HG02943 (cell line): ENCODE measurements around the gene BCAP31.
"Not testable (repeated sequence)": the region's sequence is repeated elsewhere in the genome, so short reads cannot be mapped to it uniquely, and the experiment has no call there.

Experiments
- ATAC-seq: cut with Tn5 transposase; IDR thresholded peaks from one replicate; pipeline ENCODE4 v1.9.1; 2021; ENCODE audit warnings: mild to moderate bottlenecking, low read depth, moderate library complexity; ENCODE audit not compliant: unreplicated experiment

BCAP31 gene

DNA sequence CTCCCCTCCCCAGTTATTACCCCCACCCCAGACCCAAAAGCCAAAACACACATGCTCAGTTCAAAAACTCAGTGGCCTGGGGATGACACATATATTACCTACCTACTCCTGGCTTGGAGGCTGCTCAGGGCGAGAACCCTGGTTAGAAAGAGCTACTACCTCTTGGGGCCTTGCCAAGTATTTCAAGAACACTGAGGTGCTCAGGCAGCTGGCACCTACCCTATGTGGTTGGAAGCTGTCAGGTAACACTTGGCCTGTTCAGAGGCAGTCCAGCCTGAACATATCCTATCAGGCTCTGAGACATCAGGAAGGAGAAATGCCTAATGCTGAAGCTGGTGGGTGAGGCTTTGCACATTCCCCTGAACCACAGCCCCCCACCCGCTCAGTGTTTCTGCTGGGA lies 4.9 kb downstream of the BCAP31 start:
- ATAC-seq = no peak

DNA sequence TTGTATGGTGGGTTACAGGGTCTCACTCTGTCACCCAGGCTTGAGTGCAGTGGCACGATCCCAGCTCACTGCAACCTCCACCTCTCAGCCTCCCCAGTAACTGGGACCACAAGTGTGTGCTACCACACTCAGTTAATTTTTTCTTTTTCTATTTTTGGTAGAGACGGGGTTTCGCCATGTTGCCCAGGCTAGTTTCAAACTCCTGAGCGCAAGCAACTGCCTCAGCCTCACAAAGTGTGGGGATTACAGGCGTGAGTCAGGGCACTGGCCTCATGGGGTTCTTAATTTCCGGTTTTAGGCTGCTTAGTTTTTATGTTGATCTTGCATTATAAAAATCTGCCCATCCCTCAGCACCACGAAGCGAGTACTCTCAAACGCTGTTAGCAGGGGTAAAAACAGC lies 6.7 kb downstream of the BCAP31 start:
- ATAC-seq = no peak

DNA sequence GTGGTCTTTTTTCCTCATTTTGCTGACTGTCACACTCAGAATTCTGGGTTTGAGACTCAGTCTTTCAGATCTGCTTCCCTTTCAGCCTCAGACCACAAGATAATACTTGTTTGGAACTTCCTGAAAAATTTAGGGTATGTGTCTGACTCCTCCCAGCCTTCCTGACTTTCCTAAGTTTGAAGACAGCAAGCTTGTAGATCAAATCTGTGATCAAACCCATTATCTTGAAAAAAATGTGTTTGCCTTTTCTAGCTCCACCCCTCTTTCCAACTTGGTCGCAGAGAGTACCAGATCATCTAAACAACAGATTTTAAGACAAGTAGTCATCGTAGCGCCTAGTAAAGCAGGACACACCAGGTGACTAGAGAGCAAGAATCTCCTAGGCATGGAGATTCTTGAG lies 9.9 kb downstream of the BCAP31 start:
- no peak for ATAC-seq

DNA sequence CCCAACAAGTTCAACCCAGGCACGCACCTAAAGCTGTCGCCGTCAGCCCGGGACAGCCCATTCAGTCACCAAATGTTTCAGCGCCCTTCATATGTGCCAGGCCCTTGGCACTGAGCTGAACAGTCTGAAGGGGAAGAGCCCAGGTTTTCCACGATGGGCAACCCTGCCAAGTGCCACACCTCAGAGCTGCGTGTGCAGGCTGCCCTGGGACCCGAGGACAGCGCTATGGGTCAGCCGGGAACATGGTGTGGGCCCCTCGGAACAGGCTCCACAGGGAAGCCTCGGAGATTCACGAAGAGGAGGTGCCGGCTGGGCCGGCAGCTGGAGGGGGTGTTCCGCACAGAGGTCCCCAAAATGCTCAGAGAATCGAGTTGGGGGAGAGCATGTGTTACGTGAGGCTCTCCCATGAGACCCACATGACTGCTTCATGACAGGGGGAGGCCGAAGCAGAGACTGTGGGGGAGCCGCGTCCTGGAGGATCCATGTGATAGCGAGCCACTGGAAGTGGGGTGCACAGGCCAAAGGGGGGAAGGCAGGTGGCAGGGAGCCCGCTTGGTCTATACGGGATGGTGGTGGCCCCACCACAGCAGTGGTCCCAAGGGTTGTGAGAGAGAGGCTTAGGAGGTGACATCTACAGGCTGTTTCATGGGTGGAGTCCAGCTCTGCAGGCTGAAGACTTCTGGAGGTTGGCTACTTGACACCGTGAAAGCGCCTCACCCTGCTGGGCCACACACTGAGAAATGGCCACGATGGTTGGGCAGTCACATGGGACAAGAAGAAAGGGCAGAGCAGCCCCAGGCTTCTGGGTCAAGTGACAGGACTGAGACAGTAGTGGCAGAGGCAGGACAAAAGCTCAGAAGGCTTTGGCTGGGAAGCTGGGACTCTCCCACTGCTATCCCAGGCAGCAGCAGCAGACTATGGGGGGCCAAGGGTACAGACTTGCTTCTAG lies 14.2 kb downstream of the BCAP31 start:
- ATAC-seq = no peak

DNA sequence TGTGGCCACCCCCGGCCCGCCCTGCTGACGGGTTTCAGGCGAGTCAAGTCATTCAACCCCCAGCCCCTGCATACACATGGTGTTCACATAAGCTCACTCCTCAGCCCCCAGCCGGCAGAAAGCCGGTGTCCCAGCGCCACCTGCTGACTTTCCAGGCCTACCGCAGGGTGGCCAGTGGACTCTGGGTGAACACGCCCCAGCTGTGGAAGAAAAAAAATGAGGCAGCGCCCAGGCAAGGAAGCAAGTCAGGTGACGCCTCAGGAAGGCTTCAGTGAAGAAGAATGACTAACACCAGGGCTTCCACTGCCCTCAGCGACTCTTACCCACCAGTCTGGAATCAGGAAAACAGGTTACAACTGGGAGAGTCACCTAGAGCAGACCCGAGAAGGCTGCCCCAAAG lies 15.8 kb downstream of the BCAP31 start:
- no peak for ATAC-seq

DNA sequence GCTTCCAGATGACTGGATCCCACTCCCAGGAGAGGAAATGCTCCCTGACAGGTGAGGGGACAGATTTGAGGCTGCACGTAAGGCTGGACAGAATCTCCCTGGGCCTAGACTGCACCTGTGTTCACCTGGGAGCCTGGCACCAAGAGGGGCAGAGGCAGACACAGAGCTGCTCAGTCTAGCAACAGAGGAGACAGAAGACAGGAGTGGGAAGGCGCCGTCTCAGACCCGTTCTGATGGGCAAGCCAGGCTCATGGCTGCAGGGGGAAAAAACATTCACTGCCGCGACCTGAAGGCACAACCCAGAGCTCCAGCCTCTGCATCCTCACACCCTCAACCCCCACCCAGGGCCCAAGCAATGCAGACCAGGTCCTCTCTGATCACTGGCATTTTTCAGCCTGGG lies 16.8 kb downstream of the BCAP31 start:
- no peak for ATAC-seq

DNA sequence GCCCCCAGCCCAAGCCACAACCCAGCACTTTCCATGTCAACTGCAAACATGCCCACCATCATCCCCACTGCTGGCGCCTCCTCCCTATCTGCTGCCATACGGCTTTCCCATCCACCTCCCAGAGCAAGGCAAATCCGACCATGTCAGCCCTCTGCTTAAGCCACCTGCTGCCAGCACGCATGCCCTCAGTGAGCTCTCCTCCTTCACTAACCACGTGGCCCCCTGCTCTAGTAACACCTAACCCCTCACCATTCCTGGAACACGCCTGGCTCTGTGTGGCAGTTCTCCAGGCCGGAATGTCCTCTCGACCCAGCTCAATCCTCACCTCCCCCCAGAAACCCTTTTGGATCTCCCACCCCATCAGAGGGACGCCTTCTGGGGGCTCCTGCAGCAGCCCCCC lies 17.4 kb downstream of the BCAP31 start:
- ATAC-seq = no peak

DNA sequence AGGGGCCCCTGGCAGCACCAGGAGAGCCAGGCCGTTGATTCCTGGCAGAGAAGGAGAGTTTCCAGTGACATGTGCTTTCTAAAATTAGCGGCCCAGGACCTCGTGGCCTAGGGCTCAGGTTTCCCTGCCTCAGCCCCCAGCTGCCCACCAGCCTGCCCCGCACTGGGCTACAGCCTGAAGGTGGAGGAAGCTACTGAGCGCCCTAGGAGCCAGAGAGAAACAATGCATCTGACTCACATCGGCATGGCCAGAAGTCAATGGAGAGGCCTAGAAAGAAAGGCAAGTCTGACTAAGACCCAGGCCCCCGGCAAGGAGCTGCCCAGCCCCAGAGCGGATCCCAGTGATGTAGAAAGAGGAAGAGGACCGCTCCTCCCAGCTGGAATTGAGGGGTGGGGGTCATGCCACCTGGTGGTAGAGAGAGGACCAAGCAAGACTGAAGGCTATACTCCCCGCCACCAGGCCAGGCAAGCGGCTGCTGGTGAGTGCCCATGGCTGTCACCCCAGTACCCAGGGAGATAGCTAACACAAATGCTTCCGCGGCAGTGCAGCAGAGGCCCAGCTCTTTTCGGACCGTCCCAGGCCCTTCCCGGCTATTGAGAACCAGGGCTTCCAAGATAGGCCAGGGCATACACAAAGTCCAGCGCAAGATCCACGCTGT lies 18.7 kb downstream of the BCAP31 start:
- not testable (repeated sequence) for ATAC-seq

DNA sequence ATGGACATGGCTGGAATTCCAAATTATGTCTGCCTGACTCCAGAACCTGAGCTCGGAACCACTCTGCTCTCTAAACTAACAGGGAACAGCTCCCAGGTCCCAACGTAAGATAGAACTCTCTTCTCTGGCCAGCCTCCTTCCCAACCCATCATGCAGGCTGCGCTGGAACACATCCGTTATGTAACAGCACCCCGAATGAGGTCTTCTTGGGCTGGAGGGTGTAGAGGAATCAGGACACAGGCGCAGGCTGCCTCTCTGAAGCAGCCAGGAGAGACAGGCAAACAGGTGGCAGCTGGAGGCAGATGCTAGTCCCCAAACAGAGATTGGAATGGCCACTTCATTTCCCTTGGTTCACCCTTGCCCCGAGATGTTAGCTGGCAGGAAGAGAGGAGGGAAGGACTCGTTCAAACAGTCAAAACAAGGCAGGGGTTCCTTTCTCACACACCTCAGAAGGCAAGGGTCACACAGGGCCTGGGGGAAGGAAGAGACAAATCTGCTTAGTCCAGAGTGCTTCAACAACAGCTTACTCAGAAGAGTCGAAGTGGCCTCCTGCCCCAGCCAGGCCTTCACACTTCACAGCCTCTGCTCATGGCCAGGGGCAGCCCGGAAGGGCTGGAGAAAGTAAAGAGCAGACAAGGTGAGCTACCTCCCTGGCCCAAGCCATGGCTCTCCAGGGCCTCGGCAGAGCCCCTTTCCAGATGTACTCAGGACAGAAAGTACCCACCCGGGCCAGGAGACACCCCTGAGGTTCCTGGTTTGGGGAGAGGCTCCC lies 19.4 kb downstream of the BCAP31 start:
- ATAC-seq = not testable (repeated sequence)

DNA sequence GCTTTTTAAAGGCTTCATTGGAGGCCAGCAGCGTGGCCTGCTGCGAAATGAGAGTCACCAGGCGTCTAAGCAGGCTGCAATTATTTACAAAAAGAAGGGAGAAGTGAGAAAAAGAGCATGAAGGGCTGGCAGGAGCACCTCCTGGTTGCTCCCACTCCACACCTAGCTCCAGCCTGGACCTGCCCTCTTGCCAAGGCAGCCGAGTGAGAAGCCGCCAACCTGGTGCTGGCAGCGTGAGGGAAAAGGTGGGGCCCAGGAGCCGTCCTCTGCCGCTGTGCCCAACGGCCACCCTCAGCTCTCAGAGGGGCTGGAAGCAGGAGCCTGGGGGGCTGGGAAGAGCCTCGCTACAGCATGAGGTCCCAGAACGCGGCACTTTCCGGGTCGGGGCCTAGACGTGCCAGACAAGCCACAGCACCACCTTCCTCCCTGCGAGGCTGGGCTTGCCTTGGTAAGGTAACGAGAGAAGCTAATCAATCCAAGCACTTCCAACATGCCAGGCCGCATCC lies 20.1 kb downstream of the BCAP31 start:
- ATAC-seq = no peak

DNA sequence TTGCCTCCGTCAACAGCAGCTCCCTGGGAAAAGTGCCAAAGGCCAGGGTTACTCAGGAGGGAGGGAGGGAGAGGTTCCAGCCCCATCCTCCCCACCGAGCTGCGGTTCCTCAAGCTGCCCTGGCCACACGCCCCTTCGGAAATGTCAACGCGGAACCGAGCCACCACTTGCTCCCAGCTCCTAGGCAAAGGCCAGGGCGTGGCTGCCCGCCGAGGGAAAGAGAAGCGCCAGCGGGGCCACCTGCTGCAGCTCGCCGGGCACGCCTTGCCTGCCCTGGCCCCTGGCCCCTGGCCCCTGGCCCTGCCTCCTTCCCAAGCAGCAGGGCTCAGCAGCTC lies 21.2 kb downstream of the BCAP31 start:
- no peak for ATAC-seq

DNA sequence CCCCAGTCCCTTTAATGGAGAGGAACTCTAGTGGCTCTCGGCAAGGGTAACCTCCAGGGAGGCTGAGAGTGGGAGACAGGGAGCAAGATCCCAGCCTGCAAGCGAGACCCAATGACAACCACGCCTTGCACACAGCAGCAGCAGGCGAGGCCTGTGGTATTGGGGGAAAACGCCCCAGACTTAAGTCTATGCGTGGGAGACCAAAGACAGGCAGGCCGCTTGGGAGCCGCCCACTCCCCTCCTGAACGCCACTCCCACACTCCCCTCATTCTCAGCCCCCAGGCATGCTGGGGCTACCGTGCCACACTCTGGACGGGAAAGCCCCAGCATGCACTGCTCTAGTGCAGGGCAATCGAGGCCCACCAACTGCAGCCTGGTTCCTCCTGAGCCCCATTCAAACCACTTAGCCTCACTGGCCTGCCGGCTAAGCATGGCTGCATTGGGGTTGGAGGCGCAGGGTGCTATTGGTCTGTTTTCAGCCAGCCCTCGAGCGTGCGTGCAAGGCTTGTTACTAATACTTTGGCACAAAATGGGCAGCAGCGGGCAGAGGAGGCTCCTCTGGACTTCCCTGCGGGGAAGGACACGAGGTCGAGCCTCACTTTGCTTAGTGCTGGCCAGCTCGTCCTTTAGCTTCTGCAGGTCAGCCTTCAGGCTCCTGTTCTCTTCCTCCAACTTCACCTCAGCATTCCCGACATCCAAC lies 21.7 kb downstream of the BCAP31 start:
- ATAC-seq = no peak

DNA sequence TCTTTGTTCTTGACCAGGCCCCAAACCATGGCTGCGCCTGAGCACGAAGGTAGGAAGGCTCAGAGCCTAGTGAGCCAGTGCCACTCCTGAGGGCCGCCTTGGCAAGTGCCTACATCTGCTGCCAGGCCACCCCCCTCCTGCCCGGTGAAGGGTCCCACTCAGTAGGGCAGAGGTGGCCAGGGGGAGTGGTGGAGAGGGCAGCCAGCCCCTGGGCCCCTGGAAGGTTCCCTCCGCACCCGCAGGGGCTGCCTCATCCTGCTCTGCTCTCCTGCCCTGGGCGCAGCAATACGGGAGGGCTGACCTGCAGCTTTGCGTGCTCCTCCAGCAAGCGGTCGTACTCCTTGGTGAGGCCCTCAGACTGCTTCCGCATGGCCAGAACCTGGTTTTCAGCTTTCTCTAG lies 22.5 kb downstream of the BCAP31 start:
- ATAC-seq = no peak

DNA sequence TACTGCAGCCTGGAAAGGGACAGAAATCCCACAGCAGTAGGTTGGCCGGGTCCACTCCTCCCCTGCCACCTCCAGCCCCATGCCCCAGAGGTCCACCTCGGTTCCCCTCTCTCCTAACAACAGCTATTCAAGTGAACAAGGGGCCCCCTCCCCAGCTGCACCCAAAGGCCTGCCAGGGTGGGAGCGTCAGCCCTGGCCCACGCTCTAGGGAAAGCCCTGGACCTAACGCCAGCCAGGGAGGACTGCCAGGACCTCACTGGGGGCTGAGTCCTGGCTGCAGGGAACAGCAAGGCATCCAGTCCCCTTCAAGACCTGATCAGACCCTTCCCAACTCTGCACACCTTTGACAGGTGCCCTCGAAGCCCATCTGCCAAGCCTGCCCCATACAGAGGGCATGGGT lies 23.2 kb downstream of the BCAP31 start:
- no peak for ATAC-seq

DNA sequence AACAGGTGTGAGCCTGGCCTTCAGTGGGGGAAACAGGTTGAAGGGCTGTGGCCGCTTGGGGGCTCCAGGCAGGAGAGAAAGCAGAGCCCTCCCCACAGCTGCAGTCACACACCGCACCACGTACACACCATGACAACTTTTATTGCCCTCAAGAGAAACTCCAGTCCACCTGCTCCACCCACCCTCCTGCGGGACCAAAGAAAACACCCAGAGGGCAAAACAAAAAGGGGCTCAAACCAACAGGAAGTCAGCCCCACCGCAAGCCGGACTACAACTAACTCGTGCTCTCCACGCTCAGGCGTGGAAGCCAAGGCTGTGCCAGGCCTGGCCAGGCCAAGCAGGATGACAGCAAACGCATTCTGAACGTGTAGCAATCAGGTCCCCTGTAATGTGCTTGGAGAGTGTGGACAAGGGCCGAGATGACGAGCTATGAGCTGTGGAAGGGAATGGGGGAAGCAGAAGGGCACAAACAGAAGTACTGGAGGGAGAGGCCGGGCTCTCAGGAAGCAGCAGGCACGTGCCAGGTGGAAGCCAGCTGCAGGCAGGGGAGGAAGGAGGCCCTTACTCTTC lies 23.7 kb downstream of the BCAP31 start:
- no peak for ATAC-seq

DNA sequence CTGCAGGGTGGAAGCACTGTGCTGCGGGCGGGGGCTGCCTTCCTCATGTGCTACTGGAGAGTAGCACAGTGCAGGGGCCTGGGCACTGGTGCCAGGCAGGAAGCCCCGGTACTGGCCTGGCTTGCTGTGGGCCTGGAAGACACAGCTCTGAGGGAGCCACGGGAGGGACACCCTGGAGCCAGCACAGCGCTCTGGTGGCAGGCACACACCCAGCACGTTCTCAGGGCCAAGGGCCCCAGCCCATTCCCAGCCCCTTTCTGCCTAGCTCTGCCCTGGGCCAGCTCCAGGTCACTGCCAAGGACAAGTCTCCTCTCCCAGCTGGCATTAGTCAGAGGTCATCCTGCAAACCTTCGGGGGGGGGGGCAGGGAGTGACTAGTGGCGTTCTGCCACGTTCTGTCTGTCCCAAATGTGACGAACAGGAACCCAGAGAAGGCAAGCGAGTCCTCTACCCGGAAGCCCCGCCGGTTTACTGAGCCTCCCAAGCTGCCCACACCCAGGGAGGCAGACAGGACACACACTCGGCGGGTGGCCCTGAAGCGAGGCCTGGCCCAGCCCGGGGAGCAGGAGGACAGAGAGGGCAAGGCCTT lies 24.3 kb downstream of the BCAP31 start:
- ATAC-seq = not testable (repeated sequence)

DNA sequence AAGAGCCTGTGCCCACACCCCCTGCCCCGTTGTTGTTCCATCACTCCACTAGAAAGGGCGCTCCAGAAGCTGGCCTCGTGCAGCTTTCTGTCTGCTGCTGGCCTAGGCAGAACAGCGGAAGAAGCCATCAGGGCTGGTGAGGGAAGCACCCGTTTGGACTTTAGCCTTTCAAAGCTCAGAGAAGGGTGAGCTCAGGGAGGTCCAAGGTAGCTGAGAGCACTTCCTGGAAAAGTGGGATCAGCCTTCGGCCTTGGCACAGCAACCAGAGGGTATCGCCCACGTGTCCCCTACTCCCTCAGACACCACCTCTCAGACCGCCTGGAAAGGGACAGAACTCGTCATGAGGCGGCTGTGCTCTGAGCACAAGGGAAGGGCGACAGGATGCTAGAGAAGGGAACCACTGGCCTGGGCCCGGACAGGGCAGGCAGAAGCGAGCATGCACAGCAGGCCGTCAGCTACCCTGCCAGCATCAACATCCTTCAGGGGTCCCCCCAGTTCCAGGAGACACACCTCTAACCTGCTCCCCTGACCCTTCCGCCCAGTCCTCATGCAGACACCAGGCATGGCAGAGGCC lies 24.9 kb downstream of the BCAP31 start:
- ATAC-seq = not testable (repeated sequence)

DNA sequence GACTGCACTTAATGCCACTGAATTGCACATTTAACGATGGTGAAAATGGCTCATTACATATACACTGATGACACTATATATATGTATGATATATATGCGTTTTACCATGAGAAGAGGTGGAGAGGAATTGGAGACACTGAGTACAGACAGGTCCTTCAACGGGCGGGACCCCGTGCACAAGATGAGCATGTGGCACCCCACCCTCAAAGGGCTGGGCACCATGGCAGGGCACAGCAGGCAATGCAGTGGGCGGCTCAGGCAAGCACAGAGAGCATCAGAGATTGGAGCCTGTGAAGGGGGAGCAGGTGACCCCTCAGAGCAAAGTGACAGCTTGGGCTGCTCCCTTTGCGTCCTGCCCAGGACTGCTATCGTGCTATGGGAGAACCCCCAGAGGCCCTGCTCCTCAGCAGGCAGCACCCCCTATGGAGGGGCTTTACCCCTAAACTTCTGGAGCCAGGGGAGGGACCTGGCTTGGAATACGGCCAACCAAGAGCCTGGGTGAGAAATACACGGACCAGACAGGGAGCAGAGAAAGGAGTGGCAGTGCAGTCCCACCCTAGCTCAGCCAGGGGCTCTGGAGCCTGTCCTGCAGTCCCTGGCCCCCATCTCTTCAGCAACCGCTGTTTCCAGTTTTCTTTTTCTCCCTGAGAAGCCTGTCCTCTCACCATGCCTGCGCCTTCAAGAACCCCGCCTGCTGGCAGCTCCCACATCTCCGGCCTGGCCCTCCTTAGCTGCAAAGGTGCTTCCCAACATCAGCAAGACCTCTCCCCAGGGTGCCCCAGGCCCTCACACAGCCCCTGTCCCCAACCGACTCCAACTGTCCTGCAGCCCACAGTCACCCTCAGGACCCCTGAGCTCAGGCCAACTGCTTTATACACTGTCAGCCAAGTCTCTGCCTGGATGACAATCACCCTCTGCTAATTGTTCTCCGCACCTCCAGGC lies 26.0 kb downstream of the BCAP31 start:
- ATAC-seq = no peak
